Fibroblast of gingiva (primary cell): Measurements from ENCODE around the gene LIX1L.
A peak's percentile ranks its signal among the peaks of the same experiment; 100 is the strongest.

Experiments used
- DNase-seq: peaks from one replicate; pipeline ENCODE4 v3.0.0-alpha.2; 2011; ENCODE audit warnings: low read depth

Gene LIX1L

DNA sequence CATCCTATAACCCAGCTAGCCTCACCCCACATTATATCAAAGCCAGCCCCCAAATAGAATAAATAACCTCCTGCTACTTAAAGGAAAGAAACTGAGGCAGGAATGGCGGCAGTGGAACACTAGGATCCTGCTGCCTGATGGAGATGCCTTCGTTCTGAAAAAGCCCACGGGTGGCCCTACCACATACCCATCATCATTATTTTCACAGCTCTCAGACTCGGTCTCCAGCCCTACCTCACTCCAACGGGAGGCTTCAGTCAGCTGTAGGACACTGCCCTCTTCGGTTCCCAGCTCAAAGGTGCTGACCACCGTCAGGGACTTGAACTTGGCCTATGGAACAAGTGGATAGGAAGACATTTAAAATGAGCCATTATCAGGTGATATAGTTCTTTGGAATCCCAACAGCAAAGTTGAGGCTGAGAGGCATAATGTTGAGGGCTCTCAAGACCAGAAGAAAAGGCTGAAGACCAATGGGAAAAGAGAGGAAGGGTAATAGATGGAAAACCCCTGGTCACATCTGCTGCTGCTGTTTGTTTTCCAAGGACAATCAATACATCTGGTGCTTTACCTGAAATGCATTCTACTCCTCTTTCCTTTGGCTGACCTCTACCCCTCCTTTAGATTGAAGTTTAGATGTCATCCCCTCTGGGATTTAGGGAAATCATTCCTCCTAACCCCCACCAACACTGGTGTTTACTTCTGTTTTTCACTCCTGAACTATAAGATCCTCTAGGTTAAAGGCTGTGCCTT lies 64.3 kb downstream of the LIX1L start:
- no peak for DNase-seq

DNA sequence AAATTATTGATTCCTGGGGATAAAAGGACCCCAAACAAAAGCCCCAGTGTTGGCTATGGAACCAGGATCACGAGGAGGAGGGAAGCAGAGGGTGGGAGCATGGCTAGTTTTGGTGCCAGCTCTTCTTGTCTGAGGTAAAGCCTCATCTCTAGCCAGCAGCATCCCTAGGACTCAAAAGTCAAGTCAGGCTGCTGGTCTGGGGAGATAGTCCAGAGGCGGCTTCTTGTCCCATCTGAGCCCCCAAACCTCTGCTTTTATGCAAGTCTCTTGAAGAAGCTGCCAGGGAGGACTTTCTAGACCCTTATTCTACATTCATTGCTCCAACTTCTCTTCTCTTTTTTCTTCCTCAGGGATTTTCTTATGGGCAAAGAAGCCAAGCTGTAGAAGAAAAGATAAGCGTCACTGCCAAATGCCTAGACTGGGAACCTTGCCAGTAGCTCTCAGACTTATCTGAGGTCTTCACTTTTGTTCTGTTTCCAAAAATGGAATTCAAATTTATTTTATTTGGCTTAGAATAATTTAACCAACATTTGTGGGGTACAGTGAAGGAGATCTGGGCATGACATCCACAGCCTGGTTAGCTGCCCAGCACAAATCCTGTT lies 65.2 kb downstream of the LIX1L start:
- DNase-seq: no peak

DNA sequence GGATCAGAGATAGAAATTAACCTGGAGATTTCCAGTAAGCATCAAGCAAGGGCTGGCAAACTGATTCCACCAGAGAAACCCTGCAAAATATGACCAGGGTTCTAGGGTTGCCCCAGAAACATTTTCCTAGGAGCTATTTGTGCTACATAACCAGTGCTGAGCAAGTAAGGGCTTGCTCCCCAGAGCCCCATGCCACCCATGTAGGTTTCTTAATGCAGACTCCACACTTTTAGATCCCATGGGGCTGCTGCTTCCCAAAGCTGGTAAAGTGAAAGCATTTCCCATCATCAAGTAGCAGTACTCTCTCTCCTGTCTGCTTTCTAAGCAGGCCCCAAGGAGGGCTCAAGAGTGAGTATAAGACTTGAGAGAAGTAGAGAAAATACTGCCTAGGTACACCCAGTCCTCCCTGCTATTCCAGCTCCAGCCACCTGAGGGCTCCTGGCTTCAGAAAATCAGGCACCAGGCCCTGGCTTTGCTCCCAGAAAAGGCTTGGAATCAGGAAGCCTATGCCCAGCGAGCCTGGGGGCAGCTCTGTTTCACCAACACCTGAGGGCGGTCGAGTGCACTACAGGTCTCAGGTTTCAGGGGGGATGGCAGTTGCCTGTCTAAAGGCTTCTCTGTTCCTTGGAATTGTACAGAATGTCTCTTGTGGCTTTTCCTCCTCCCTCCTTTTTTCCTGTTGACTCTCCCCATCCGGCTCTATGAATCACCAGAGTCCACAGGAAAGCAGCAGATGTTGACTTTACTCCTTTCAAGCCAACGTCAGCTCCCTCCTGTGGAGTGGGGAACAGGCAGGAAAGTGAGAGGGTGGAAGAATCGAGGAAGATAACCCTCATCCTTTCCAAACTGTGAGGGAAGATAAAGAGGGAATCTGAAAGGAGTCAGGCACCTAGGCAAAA lies 66.0 kb downstream of the LIX1L start:
- peak; percentile 98 for DNase-seq

DNA sequence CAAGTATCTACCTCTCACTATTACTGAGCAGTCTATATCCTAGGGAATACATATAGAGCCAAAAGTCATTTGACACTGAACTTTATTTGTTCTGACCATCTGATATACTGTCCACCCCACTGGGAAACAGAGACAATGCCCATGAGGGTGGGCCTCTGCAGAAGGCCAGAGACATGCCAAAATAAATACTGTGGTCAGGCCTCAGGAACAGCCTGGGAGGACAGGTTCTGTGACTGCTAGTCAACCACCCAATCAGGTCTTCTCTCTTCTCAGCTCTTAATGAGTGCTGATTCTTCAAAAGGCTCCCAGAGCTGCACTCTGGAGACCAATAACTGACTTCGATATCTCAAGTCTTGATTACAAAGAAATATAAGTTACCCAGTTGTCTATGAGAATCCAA lies 66.7 kb downstream of the LIX1L start:
- no peak for DNase-seq

DNA sequence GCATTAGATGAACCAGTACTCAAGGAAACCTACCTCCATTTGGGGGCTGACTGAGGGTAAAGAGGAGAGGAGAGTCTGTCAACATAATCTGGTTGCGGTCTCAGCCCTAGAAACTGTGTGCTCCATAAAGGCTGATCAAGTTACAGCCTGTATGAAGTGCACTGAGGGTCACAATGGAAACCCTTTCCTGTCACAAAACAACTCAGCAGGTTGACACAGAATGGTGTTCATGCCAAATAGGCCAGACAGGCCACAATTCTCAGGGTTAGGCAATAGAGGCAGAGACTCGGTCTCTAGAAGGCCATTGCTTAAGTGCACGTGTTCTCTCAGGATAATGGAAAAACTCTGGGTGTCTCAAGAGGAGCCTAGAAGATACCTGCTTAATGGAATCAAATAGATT lies 68.1 kb downstream of the LIX1L start:
- no peak for DNase-seq

DNA sequence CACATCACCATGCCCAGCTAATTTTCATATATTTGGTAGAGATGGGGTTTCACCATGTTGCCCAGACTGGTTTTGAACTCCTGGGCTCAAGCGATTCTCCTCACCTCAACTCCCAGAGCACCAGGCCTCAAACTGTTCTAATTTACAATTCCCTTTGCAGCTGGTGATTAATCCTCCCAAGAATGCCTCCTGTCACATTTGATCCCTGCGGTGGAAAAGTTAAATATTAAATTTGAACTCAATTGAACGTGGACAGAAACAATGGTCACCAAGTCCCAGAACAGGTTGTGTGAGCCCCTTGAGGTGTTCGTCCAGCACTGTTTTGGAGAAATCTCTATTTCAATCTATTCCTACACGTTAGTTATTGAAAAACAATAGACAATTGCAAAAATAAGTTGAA lies 70.2 kb downstream of the LIX1L start:
- DNase-seq: no peak

DNA sequence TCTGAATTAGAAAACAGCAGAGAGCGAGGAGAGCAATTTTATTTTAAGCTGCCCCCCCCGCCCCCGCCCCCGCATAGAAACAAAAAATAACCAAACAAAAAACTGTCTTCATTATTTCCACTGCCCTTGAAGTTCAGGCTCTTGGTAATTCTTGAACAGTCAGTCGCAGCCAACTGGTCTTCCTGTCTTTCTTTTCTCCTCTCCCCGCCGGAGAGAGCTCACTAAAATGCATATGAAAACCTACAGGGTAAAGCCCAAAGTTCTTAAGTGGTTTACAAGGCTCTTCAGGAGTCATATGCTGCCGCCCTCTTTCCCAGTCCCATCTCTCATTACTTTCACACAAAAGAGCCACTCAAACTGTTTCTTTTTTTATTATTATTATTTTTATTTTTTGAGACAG lies 71.0 kb downstream of the LIX1L start:
- no peak for DNase-seq

DNA sequence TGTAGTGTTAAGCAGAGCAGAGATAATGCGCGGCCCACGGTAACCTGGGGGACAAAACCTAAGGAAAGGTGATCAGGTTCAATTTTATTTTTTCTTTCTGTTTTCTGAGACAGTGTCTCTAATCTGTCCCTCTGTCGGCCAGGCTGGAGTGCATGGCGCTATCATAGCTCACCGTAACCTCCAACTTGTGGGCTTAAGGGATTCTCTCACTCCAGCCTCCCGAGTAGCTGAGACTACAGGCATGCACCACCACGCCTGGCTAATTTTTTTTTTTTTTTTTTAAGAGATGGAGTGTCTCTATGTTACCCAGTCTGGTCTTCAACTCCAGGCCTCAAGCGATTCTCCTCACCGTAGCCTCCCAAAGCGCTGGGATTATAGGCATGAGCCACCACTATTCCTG lies 71.4 kb downstream of the LIX1L start:
- DNase-seq: no peak

DNA sequence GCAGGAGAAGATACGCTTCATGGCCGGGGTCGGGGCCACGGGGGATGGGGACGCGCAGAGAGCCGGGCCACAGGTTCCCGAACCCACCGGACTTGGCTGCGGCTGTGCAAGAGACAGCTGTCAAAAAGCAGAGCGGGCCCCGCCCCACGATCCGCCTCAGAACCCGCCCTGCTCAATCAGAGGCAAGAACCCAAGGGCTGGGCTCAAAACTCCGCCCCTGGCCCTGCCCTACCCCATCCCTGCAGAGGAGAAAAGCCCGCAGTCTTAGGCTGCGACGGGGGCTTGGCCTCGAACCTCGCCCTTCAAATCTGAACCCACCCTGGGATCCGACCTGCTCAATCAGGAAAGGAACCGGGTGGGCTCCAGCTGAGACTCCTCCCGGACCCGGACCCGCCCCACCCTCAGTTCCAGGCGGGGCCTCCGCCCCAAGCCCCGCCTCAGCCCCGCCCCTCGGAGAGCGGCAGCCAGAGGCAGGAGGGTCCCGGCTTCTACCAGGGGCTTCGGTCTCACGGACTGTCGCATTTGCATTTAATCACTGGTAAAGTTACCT lies 72.0 kb downstream of the LIX1L start, which contains the start of gene ANKRD35:
ANKRD35 (minus strand) TSS at position 129 of the 550 bp plus-strand sequence; CDS start at position 21, 108 bp downstream.
- peak; percentile 37 for DNase-seq

DNA sequence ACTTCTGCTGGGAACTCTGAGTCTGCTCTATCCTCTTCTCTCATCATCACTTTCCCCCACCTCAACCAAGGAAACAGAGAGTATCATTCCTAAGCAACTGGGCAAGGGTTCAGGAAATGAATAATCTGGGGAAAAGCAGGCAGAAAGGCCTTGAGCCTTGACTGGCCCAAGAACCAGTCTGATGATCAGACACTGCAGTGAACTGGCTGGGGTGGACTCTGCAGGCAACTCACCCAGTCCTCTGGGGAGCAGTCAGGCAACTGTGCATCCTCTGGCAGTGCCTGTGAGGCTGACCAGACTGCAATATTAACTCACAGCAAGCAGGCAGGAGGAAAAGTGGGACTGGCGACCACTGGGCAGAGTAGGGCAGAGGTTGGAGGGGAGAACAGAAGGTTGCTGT lies 73.1 kb downstream of the LIX1L start:
- DNase-seq: peak; percentile 52
